Measurements from ENCODE around the gene MTMR3.

DNA sequence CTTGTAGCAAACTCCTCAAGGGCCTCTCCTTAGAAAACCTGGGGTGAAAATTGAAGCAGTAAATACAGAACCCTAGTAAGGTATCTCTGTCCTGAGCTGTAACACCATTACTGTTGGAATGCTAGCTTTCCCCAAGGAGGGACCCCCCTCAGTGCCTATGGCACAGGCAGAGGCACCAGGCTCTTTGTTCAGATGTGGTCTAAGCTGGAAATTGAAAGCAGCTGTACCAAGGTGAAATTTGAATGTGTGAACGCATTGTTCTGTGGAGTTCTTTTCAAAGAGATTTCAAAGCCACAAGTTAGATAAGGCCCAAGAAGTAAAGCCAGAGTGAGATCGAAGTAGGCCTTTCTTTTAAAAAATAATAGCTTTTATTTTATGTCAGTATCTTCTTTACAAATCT, 125.4 kb downstream of the MTMR3 start:
- TF ChIP-seq, protein P1, sequence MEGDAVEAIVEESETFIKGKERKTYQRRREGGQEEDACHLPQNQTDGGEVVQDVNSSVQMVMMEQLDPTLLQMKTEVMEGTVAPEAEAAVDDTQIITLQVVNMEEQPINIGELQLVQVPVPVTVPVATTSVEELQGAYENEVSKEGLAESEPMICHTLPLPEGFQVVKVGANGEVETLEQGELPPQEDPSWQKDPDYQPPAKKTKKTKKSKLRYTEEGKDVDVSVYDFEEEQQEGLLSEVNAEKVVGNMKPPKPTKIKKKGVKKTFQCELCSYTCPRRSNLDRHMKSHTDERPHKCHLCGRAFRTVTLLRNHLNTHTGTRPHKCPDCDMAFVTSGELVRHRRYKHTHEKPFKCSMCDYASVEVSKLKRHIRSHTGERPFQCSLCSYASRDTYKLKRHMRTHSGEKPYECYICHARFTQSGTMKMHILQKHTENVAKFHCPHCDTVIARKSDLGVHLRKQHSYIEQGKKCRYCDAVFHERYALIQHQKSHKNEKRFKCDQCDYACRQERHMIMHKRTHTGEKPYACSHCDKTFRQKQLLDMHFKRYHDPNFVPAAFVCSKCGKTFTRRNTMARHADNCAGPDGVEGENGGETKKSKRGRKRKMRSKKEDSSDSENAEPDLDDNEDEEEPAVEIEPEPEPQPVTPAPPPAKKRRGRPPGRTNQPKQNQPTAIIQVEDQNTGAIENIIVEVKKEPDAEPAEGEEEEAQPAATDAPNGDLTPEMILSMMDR (IDR thresholded peaks at IDR 0.05): no peak
- TF ChIP-seq ZFX (IDR thresholded peaks at IDR 0.05; ENCODE audit: borderline replicate concordance): no peak

Data from 22Rv1 (cell line).